ENCODE data around the gene CCDC182.

DNA sequence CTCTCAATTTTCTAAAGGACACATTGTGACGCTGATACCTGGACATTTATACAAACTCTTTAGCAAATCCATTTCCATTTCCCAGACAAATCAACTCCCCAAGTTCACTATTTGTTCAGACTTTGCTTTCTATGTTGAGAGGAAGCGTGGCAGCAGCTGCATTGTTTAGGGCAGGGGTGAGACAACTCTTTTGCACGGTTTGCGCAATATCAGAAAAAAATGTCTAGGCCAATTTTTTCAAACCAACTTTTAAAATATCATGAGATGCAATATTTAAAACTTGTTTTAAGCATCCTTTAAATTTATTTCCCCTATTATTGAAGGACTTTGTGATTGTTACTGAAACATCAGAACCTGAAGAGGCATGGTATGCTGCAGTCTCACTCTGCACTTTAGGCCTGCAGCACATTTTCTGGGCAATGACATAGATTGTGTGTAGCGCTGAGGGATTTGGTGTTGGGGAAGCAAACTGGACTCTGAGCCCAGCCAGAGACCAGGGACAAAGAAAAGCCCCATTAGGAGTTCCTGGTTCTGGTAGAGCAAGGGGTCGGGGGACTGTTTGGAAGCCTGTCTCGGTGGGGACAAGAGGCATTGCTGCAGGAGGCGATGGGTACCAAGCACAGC, 6.4 kb upstream of the CCDC182 start:
- TF ChIP-seq TEAD4 (IDR thresholded peaks at IDR 0.05; ENCODE audit: borderline replicate concordance, insufficient read depth) (no peak), POLR2AphosphoS5 (IDR thresholded peaks at IDR 0.05; ENCODE audit: low read depth, low read length) (no peak), SMC3 (IDR thresholded peaks at IDR 0.05; ENCODE audit: low read depth, low read length) (no peak), ELF1 (IDR thresholded peaks at IDR 0.05) (no peak), FOXM1 (IDR thresholded peaks at IDR 0.05; ENCODE audit: low read depth) (no peak), SIN3A (IDR thresholded peaks at IDR 0.05; ENCODE audit: borderline replicate concordance, low read depth, low read length) (no peak), CHD2 (IDR thresholded peaks at IDR 0.05; ENCODE audit: low read length, partially characterized antibody) (no peak), EZH2phosphoT487 (IDR thresholded peaks at IDR 0.05; ENCODE audit: borderline replicate concordance, low read depth) (no peak), RAD21 (IDR thresholded peaks at IDR 0.05; ENCODE audit: low read length) (no peak), RXRA (IDR thresholded peaks at IDR 0.05; ENCODE audit: borderline replicate concordance, low read depth) (no peak), NFIC (IDR thresholded peaks at IDR 0.05; ENCODE audit: borderline replicate concordance) (no peak)
- TF ChIP-seq, protein P1, sequence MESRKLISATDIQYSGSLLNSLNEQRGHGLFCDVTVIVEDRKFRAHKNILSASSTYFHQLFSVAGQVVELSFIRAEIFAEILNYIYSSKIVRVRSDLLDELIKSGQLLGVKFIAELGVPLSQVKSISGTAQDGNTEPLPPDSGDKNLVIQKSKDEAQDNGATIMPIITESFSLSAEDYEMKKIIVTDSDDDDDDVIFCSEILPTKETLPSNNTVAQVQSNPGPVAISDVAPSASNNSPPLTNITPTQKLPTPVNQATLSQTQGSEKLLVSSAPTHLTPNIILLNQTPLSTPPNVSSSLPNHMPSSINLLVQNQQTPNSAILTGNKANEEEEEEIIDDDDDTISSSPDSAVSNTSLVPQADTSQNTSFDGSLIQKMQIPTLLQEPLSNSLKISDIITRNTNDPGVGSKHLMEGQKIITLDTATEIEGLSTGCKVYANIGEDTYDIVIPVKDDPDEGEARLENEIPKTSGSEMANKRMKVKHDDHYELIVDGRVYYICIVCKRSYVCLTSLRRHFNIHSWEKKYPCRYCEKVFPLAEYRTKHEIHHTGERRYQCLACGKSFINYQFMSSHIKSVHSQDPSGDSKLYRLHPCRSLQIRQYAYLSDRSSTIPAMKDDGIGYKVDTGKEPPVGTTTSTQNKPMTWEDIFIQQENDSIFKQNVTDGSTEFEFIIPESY (IDR thresholded peaks at IDR 0.05; ENCODE audit: borderline replicate concordance, low read depth) = no peak
- TF ChIP-seq, protein P2, sequence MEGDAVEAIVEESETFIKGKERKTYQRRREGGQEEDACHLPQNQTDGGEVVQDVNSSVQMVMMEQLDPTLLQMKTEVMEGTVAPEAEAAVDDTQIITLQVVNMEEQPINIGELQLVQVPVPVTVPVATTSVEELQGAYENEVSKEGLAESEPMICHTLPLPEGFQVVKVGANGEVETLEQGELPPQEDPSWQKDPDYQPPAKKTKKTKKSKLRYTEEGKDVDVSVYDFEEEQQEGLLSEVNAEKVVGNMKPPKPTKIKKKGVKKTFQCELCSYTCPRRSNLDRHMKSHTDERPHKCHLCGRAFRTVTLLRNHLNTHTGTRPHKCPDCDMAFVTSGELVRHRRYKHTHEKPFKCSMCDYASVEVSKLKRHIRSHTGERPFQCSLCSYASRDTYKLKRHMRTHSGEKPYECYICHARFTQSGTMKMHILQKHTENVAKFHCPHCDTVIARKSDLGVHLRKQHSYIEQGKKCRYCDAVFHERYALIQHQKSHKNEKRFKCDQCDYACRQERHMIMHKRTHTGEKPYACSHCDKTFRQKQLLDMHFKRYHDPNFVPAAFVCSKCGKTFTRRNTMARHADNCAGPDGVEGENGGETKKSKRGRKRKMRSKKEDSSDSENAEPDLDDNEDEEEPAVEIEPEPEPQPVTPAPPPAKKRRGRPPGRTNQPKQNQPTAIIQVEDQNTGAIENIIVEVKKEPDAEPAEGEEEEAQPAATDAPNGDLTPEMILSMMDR (IDR thresholded peaks at IDR 0.05) = no peak
- TF ChIP-seq, protein P3, sequence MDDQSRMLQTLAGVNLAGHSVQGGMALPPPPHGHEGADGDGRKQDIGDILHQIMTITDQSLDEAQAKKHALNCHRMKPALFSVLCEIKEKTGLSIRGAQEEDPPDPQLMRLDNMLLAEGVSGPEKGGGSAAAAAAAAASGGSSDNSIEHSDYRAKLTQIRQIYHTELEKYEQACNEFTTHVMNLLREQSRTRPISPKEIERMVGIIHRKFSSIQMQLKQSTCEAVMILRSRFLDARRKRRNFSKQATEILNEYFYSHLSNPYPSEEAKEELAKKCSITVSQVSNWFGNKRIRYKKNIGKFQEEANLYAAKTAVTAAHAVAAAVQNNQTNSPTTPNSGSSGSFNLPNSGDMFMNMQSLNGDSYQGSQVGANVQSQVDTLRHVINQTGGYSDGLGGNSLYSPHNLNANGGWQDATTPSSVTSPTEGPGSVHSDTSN (IDR thresholded peaks at IDR 0.05) = no peak

All from SK-N-SH (cell line).